GM19023 (cell line): ENCODE results near the gene AMDHD2.

ENCODE experiments used
- ATAC-seq: cut with Tn5 transposase; IDR thresholded peaks from one replicate; pipeline ENCODE4 v1.9.1; 2021; ENCODE audit warnings: mild to moderate bottlenecking, moderate library complexity; ENCODE audit not compliant: unreplicated experiment

AMDHD2 gene

DNA sequence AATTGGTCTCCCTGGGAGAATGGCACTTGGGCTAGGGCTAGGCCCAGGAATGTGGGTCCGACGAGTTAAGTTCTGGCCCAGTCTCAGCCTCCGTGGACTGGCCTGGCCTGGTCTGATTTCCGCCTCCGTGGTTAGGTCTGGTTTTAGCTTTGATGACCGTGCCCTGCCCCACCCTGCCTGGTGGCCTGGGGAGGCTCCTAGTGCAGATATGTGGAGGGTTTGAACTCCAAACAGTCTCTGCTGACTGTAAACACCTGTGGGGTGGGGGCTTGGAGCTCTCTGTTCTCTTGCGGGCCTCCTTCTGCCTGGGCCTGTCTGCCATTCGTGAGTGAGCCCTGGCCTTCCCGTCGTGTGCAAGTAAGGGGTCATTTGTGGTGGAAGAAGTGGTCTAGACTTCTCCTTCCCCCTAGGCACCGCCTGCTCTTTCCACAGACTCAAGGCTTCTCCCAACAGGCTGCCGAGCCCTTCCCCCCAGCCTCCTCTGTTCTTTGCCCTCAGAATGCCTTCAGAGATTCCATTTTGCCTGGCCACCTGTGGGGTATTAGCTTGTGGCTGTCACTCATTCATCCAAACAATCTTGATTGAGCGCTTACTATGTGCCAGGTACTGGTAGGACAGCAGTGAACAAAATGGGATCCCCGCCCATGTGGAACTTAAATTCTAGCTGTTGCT, 4.9 kb upstream of the AMDHD2 start:
- no peak for ATAC-seq

DNA sequence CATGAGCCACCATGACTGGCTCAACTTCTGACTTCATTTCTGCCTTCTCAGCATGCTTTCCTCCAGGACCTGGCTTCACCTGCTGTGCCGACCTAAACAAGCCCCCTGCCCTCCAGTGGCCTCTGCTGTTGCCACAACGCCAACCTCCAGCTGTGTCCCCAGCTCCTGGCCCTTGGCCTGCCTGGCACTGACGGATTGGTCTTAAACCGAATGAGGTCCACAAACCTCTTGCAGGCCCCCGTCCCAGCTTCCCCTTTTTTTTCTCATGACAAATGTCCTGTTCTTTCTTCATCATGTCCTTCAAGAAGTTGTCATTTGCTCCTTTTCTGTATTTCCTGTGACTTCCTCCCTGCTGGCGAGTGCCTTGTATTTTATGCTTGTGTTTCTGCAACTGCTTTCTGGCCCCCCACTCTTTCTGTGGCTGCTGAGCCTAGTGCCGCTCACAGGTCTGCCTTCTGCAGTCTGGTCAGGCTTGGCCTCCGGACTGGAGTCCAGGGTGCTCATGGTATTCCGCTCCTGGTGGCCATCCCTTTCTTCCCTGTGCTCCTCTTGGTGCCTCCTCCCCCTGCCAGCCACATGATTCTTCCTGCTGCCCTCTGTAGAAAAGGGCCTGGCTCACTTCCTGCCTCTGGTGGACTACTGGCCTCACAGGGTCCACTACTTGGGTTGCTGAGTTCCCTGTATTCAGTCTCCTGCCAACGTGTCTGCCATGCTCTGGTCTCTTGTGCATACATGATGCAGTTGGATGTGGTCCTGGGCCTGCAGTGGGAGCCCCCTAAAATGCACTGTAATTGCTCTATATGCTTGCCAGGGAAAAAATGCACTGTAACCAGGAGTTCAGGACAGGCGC, 3.6 kb upstream of the AMDHD2 start:
- no peak for ATAC-seq

DNA sequence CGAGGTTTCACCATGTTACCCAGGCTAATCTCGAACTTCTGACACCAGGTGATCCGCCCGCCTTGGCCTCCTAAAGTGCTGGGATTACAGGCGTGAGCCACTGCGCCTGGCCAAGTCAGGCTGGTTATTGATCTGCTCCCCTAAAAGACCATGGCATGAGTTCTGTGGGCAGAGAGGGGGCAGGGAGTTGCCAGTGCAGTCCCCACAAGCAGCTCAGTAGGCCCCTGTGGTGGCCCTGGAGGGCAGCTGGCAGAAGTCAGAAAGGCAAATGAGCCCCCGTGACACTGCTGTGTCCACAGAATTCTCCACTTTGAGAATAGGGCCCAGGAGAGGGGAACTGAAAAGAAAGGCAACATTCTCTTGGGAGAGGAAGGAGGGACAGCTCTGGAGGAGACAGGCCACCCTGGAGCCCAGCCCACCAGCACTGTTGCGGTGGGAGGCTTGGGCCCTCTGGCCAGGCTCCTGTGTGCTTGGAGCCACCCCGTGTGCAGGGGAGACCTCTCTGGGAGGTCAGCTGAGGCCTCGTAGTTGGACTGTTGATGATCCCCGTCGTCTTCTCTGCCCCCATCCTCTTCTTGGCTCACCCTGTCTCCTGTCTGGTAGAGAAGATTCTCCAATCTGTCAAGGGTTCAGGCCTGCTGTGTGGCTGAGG, 2.1 kb upstream of the AMDHD2 start:
- no peak for ATAC-seq

DNA sequence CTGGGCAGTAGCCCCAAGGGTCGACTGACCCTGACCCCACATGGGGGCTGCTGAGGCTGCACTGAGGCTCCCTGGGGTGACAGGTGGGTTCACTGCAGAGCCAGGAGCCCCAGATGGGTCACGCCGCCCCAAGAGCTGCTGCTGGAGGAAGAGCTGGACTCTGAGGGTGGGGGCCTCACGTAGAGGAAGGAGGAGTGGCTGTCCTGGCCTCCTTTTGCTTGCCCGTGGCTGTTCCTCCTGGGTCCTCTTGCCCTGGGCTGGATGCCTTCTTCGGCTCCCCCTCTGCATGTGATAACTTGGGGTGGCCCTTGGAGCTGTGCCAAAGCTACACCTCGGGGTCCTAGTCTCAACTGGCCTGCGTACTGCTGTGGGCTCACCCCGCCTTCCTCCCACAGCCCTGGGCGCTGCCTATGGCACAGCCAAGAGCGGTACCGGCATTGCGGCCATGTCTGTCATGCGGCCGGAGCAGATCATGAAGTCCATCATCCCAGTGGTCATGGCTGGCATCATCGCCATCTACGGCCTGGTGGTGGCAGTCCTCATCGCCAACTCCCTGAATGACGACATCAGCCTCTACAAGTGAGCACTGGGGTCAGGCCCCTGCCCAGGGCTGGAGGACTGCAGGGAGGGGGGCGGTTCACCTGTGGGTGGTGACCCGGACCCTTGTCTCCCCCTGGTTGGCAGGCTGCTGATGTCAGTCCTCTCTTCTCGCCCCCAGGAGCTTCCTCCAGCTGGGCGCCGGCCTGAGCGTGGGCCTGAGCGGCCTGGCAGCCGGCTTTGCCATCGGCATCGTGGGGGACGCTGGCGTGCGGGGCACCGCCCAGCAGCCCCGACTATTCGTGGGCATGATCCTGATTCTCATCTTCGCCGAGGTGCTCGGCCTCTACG, 1.1 kb upstream of the AMDHD2 start:
- no peak for ATAC-seq

DNA sequence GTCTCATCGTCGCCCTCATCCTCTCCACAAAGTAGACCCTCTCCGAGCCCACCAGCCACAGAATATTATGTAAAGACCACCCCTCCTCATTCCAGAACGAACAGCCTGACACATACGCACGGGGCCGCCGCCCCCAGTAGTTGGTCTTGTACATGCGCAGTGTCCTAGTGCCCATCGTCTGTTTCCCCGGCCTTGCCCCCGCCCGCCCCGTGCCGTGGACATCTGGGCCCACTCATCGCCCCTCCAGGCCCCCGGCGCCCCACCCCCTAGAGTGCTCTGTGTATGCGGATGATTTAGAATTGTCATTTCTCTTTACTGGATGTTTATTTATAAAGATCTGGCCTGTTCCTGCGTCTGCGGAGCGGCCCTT, 475 bp upstream of the AMDHD2 start:
- ATAC-seq = no peak

DNA sequence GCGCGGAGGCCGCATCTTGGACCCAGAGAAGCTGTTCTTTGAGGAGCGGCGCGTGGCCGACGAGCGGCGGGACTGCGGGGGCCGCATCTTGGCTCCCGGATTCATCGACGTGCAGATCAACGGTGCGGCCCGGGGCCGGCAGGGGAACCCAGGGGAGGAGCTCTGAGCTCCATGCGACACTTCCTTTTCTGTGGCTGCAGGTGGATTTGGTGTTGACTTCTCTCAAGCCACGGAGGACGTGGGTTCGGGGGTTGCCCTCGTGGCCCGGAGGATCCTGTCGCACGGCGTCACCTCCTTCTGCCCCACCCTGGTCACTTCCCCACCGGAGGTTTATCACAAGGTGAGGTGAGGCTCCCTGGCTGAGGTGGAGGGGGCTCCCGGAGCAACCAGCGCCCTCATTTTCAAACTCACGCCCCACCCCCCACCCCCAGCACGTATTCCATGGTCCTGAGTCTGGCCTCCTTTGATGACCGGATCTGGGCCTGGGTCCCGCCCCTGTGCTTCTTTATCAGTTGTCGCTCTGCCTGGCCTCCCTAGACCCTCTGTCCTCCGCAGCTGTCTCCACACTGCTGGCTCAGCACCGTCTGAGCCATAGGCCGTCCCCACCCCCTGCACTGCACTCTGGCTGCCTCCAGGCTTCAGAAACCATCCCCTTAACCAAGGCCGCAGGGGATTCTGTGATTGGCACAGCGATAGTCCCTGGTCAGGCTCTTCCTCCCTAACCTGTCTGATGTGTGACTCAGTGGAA, 787 bp downstream of the AMDHD2 start:
- no peak for ATAC-seq

DNA sequence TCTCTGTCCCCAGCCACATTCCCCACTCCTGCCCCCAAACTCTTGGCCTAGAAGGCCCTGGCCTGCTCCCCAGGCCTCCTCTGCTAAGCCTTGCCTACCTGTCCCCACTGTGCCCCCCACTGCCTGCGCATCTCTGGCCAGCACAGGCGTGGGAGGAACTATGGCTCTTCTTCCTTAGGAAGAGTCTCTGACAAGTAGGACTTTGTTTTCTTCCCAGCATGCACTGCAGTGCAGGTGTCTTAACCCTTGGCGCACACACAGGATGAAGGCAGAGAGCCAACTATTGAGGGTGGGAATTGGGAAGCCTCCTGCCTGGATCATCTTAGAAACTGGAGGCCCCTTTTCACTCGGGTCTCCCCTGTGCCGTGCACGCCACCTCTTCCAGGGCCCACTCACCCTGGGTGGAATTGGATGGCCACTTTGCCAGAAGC, 3.6 kb downstream of the AMDHD2 start:
- no peak for ATAC-seq

DNA sequence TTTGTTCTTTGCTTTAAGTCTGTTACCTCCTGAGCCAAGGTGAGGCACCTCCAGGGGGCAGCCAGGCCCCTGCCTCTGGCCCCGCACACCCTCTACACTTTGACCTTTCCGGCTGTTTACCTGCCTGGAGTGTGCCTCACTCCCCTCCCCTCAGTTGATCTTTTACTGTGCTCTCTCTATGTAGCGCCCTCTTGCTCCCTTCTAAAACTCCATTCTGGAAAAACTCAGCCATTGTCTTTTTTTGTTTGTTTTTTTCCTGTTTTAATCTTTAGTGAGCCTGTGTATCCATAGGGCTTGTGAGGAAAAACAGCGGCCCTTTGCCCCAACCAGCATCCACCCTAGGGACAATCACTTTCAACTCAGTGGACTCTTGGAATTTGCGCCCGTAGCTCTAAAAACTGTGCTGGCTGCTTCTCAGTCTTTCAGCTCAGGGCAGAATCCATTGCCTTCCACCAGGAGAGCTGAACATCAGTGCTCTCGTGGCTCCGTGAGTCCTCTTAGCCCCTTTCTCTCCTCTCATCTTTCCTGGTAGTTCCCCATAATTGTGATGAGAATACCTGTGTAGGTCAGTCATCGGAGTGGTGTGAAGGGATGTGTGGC, 4.3 kb downstream of the AMDHD2 start:
- no peak for ATAC-seq

DNA sequence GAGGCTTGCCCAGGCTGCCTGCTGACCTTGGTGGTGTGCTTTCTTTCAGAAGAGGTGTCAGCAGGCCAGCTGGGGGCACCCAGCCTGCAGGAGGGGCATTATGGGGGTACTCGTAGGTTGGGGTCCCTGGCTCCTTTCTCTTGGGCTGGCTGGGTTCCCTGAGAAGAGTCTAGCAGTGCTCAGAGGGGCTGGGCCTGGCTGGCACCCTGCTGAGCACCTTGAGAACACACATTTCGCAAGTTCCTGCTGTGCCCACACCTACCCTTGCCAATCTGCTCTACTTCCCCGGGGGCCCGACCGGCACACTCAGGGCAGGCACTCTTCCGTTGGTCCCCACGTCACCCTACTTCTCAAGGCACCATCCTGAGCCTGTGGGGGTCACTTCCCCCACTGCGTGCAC, 6.0 kb downstream of the AMDHD2 start:
- no peak for ATAC-seq

DNA sequence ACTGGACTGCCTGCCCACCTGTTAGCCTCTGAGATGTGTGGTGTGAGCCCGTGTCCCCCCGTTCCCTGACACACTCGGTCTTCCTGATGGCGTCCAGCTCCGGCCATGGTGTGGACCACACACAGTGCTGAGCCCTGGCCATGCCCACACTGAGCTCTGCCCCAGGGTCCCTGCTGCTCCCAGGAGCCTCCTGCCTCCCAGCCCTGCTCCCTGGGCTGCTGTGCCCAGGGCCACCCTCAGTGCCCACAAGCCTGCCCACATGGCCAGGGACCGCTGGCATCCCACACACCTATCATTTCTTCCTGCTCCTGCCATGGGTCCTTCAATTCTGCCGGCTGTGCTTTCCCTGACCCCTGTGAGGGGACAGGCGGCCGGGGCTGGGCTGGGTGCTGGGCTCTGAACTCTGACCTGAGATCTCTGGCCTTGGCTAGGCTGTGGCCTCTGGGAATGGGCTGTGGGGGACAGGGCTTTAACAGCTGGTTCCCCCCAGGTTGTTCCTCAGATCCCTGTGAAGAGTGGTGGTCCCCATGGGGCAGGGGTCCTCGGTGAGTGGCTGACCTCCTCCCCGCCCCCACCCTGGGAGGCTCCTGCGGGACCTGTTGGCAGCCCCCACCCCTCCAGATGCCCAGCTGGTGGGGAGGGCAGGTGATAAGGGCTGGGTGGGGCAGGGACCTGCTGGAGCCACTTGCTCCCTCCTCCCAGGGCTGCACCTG, 7.1 kb downstream of the AMDHD2 start:
- ATAC-seq = no peak

DNA sequence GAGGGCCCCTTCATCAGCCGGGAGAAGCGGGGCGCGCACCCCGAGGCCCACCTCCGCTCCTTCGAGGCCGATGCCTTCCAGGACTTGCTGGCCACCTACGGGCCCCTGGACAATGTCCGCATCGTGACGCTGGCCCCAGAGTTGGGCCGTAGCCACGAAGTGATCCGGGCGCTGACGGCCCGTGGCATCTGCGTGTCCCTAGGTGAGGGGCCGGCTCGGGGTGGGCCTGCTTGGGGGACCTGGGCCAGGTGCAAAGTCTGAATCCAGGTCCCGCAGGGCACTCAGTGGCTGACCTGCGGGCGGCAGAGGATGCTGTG, 7.6 kb downstream of the AMDHD2 start:
- ATAC-seq = no peak

DNA sequence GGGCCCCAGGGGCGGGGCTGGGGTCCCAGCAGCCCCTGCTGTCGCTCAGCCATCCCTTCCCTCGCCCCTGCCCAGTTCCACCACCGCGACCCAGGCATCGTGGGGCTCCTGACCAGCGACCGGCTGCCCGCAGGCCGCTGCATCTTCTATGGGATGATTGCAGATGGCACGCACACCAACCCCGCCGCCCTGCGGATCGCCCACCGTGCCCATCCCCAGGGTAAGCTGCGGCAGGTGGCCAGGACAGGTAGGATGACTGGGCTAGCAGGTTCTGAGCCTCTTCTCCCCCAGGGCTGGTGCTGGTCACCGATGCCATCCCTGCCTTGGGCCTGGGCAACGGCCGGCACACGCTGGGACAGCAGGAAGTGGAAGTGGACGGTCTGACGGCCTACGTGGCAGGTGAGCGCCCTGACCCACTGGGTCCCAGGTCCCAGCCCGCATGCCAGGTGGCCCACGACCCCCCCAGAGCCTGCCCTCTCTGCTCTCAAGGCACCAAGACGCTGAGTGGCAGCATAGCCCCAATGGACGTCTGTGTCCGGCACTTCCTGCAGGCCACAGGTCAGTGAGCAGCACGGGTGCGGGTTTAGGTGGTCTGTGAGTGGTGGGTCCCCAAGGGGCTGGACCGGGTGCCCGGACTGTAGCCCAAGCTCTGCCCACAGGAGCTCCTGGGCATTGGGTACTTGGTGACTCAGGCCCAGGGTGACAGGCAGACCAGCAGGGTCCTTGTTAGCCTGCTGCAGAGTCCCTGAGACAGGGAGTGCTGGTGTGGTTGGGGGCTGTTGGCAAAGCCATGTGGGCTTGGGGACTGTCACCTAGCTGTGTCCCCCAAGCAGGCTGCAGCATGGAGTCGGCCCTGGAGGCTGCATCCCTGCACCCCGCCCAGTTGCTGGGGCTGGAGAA, 8.2 kb downstream of the AMDHD2 start:
- no peak for ATAC-seq

DNA sequence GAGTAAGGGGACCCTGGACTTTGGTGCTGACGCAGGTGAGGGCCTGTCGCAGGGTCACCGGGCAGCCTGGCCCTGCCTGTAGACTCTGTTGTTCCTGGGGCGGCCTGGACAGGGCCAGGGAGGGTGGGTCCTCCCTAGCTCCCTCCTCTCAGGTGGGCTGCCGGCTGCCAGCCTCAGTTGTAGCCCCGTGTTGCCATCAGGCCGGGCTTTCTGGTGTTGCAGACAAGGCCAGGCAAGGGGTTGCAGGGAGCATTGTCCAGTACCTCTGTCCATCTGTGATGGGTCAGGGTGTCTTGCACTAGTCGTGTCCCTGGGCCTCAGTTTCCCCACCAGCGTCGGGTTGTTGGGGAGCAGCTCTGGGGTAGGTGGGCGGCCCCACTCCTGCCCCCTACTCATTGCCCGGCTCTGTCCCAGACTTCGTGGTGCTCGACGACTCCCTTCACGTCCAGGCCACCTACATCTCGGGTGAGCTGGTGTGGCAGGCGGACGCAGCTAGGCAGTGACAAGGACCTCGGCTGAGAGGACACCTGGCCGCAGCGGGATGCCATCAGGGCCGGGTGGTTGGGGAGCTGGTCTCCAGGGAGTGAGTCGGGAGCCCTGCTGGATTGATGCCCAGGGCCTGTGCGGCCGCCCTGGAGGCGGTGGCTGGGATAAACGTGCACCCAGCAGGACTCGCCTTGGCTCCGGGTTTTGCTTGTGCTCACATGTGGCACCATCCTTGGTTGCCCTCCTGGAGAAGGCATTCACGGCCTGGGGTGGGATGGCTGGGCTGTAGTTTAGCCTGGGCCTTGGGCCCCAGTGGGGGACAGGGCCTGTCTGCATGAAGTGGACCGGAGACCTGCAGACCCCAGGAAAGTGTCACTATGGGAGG, 9.1 kb downstream of the AMDHD2 start:
- no peak for ATAC-seq

DNA sequence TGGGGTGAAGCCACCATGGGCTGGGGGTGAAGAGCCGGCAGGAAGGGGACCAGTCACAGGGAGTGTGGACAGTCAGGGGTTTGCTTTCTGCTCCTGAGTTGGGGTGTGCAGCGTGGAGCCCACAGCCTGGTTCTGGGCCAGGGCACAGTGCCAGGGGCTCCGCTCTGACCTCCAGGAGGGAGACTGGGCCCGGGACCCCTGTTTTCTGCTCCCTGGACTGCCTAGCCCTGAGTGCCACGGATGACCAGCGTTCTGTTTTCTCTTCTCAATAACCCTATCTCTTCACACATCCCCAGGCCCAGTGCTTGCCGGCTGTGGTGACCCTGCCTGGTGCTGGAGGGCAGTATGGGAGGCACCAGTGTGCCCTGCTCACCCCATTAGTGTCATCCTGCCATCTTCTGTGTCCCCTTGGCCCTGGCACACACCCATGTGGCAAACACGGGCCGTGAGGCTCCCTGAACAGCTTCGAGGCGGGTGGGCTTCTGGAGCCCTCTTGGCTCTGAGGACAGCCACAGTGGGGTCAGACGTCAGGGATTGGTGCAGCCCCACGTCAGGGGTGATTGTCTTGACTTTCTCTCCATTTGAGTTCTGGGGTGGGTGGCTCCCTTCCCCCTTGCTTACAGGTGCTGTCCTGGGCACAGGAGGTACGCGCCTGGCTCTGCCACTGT, 9.9 kb downstream of the AMDHD2 start:
- ATAC-seq = no peak

DNA sequence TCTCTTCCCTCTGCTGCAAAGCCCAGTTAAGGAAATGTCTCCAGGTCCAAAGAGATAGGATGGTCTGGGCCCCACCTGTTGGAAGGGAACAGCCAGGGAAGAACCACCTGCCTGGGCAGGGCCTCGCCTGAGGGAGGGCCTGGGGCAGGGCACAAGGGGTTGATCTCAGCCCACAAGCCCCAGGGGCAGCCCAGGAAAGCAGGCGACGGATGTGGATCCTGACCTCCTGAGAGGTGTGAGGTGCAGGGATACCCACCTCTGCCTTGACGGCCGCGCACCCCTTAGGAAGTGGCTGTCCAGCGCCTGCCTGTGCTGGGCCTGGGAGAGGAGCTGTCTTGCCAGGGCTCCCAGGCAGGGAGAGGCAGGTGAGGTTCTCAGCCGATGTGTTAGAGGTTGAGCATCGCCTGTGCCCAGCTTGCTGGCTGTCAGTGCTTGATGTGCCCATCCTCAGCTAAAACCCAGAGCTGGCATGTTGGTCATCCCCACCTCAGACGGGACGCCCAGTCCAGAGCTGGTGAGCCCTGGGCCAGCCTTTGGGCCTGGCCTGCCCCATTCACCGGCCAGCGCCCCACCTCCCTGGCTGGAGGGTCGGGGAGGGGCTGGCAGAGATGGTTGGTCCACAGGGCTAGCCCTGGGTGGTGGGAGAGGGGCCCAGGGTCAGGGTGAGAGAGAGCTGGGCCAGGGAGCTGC, 10.6 kb downstream of the AMDHD2 start:
- no peak for ATAC-seq

DNA sequence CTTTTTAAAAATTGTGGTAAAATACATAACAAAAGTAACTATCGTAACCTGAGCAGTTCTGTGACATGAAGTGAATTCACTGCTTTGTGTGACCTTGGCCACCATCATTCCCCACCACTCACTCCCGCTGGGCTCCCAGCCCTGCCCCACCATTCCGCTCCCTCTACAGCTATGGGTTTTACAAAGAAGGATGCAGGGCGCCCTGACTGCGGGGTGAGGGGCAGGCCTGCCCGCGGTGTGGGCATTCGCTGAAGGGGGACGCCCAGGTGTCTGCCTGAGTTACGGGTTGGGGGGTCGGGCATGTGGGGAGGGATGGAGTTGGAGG, 11.2 kb downstream of the AMDHD2 start, which contains the start of gene CEMP1:
Gene CEMP1, minus strand, starts transcription at position 38 of the 325 bp plus-strand sequence. CDS start 335 bp downstream, outside the sequence.
- ATAC-seq = no peak
